Measurements from ENCODE around the gene TMEM235. TPM values are rescaled to one million over a fixed set of nuclear protein-coding genes. Genes with fewer than 3 reads are reported as not detected.
A peak's percentile ranks its signal among the peaks of the same experiment; 100 is the strongest.

TMEM235 gene
- total RNA-seq, 1 donor from 2014 or later = 21.1 TPM

- H3K27me3 Mint-ChIP-seq (ENCODE audit: unreplicated experiment) = no peaks in the 10 kb centered on the region
- no peak for TF ChIP-seq CTCF (IDR thresholded peaks at IDR 0.05; ENCODE audit: unreplicated experiment)
- H3K4me1 Mint-ChIP-seq (ENCODE audit: unreplicated experiment) = peaks cover 16% of the 10 kb centered on the region
- H3K27ac Mint-ChIP-seq (ENCODE audit: unreplicated experiment) = peak overlapping the region; percentile 53
- DNase-seq (ENCODE audit: low spot score) = no peak
- H3K4me3 Mint-ChIP-seq (ENCODE audit: unreplicated experiment) = no peak overlapping the region
- no peaks in the 10 kb centered on the region for H3K9me3 Mint-ChIP-seq (ENCODE audit: unreplicated experiment)
- peaks cover 6% of the 10 kb centered on the region for H3K36me3 Mint-ChIP-seq (ENCODE audit: low read depth, unreplicated experiment)
Measured at GRCh38 chr17:78206298-78206697, 25.1 kb upstream of the TMEM235 start.

- peaks cover 21% of the 10 kb centered on the region for H3K4me1 Mint-ChIP-seq (ENCODE audit: unreplicated experiment)
- H3K4me3 Mint-ChIP-seq (ENCODE audit: unreplicated experiment) = no peak overlapping the region
- peaks cover 11% of the 10 kb centered on the region for H3K36me3 Mint-ChIP-seq (ENCODE audit: low read depth, unreplicated experiment)
- TF ChIP-seq CTCF (IDR thresholded peaks at IDR 0.05; ENCODE audit: unreplicated experiment) = no peak
- no peak overlapping the region for H3K27ac Mint-ChIP-seq (ENCODE audit: unreplicated experiment)
- no peaks in the 10 kb centered on the region for H3K9me3 Mint-ChIP-seq (ENCODE audit: unreplicated experiment)
- DNase-seq (ENCODE audit: low spot score) = no peak
- H3K27me3 Mint-ChIP-seq (ENCODE audit: unreplicated experiment) = no peaks in the 10 kb centered on the region
Measured at GRCh38 chr17:78208486-78208885, 22.9 kb upstream of the TMEM235 start.

GRCh38 chr17:78210111-78210510, 21.3 kb upstream of the TMEM235 start:
- no peak for DNase-seq (ENCODE audit: low spot score)
- no peak overlapping the region for H3K27ac Mint-ChIP-seq (ENCODE audit: unreplicated experiment)
- H3K4me3 Mint-ChIP-seq (ENCODE audit: unreplicated experiment) = no peak overlapping the region
- peaks cover 11% of the 10 kb centered on the region for H3K36me3 Mint-ChIP-seq (ENCODE audit: low read depth, unreplicated experiment)
- peaks cover 25% of the 10 kb centered on the region for H3K4me1 Mint-ChIP-seq (ENCODE audit: unreplicated experiment)
- no peak for TF ChIP-seq CTCF (IDR thresholded peaks at IDR 0.05; ENCODE audit: unreplicated experiment)
- no peaks in the 10 kb centered on the region for H3K27me3 Mint-ChIP-seq (ENCODE audit: unreplicated experiment)
- H3K9me3 Mint-ChIP-seq (ENCODE audit: unreplicated experiment) = no peaks in the 10 kb centered on the region

GRCh38 chr17:78211032-78211431, 20.4 kb upstream of the TMEM235 start:
- Mint-ChIP-seq H3K4me1 (ENCODE audit: unreplicated experiment) (peaks cover 20% of the 10 kb centered on the region), H3K9me3 (ENCODE audit: unreplicated experiment) (no peaks in the 10 kb centered on the region), H3K36me3 (ENCODE audit: low read depth, unreplicated experiment) (peaks cover 8% of the 10 kb centered on the region), H3K27ac (ENCODE audit: unreplicated experiment) (no peak overlapping the region), H3K27me3 (ENCODE audit: unreplicated experiment) (no peaks in the 10 kb centered on the region), H3K4me3 (ENCODE audit: unreplicated experiment) (no peak overlapping the region)
- TF ChIP-seq CTCF (IDR thresholded peaks at IDR 0.05; ENCODE audit: unreplicated experiment) = no peak
- no peak for DNase-seq (ENCODE audit: low spot score)

GRCh38 chr17:78214016-78214705, 17.3 kb upstream of the TMEM235 start, which contains the start of gene BIRC5:
Gene BIRC5 (plus strand): TSS chr17:78214253. CDS start chr17:78214317, 64 bp downstream.
- peaks cover 21% of the 10 kb centered on the region for H3K4me1 Mint-ChIP-seq (ENCODE audit: unreplicated experiment)
- peaks cover 8% of the 10 kb centered on the region for H3K36me3 Mint-ChIP-seq (ENCODE audit: low read depth, unreplicated experiment)
- H3K9me3 Mint-ChIP-seq (ENCODE audit: unreplicated experiment) = no peaks in the 10 kb centered on the region
- no peak for TF ChIP-seq CTCF (IDR thresholded peaks at IDR 0.05; ENCODE audit: unreplicated experiment)
- peak within 1 kb of the TSS; percentile 91 for H3K4me3 Mint-ChIP-seq (ENCODE audit: unreplicated experiment)
- DNase-seq (ENCODE audit: low spot score) = peak; percentile 94
- no peaks in the 10 kb centered on the region for H3K27me3 Mint-ChIP-seq (ENCODE audit: unreplicated experiment)
- peak within 1 kb of the TSS; percentile 54 for H3K27ac Mint-ChIP-seq (ENCODE audit: unreplicated experiment)
